SH-SY5Y (cell line): ENCODE results near the gene TERB1.

Experiments
- GATA2 ChIP-seq: IDR thresholded peaks from 2 replicates; pipeline ENCODE4 v1.6.1; 2011; ENCODE audit warnings: mild to moderate bottlenecking, low read depth, low read length
- GATA3 ChIP-seq: IDR thresholded peaks from 2 replicates; pipeline ENCODE4 v1.6.1; 2011; ENCODE audit warnings: low read depth, mild to moderate bottlenecking, low read length, moderate library complexity

- TF ChIP-seq GATA2: no peak
- TF ChIP-seq GATA3: no peak
Observed at GRCh38 chr16:66842765-66843164, 41.4 kb upstream of the TERB1 start.
